Panc1 (cell line): ENCODE data around the gene HMGCS1.

Source experiments
- TCF7L2 ChIP-seq: IDR thresholded peaks from 2 replicates; pipeline ENCODE4 v1.6.1; 2011; ENCODE audit warnings: mild to moderate bottlenecking, low read depth, low read length, inconsistent platforms
- TF ChIP-seq, protein P1 (sequence below): fragments of 450-650 bp; IDR thresholded peaks from 2 replicates; pipeline ENCODE4 v1.5.1; 2017; ENCODE audit warnings: mild to moderate bottlenecking

DNA sequence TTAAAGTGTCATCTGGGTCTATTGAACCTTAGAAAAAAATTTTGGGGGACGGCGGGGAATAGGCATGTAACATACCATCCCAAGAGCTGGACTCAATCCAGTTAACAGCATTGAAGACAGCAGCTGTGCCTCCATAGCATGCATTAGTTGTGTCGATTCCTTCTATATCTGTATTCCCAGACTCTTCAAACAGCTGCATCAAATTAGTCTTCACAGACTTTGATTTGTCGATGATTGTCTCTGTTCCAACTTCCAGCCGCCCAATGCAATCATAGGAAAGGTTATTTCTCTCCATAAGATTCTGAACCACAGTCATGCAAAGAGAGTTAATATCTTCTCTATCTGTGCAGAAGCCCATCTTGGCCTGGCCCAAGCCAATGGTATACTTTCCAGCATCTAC is 14.8 kb downstream of the HMGCS1 start:
- TF ChIP-seq, protein P1, sequence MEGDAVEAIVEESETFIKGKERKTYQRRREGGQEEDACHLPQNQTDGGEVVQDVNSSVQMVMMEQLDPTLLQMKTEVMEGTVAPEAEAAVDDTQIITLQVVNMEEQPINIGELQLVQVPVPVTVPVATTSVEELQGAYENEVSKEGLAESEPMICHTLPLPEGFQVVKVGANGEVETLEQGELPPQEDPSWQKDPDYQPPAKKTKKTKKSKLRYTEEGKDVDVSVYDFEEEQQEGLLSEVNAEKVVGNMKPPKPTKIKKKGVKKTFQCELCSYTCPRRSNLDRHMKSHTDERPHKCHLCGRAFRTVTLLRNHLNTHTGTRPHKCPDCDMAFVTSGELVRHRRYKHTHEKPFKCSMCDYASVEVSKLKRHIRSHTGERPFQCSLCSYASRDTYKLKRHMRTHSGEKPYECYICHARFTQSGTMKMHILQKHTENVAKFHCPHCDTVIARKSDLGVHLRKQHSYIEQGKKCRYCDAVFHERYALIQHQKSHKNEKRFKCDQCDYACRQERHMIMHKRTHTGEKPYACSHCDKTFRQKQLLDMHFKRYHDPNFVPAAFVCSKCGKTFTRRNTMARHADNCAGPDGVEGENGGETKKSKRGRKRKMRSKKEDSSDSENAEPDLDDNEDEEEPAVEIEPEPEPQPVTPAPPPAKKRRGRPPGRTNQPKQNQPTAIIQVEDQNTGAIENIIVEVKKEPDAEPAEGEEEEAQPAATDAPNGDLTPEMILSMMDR, result no peak
- no peak for TF ChIP-seq TCF7L2
